CD14-positive monocyte (primary cell): ENCODE results near the gene TIRAP. TPM values are rescaled to one million over a fixed set of nuclear protein-coding genes. Genes with fewer than 3 reads are reported as not detected.
A peak's percentile ranks its signal among the peaks of the same experiment; 100 is the strongest.

Experiments
- DNase-seq, 3 donors: peaks; one replicate each; pipeline ENCODE4 v3.0.0-alpha.2; 2011 to 2022
- H2AFZ ChIP-seq: 2 replicates; pipeline ENCODE4 v1.6.0; 2012; ENCODE audit warnings: mild to moderate bottlenecking, low read depth, low read length, inconsistent platforms; ENCODE audit not compliant: insufficient read depth, poor library complexity, severe bottlenecking
- H3K27ac ChIP-seq, 2 donors: 1 replicate in 1 of 2; 2 replicates in 1 of 2; pipeline ENCODE4 v1.5.1; 2012 to 2013; ENCODE audit warnings: low read length in 2 of 2, control low read depth in 1 of 2, inconsistent platforms in 1 of 2, low read depth in 1 of 2, mild to moderate bottlenecking in 1 of 2
- H3K27me3 ChIP-seq, 2 donors: one replicate each; pipeline versions ENCODE4 v1.6.0 to v1.6.1; 2011 to 2013; ENCODE audit warnings: low read length in 2 of 2; ENCODE audit not compliant: control insufficient read depth in 2 of 2, insufficient read depth in 2 of 2
- H3K36me3 ChIP-seq, 2 donors: replicated peaks in 1 of 2; 1 replicate in 1 of 2; 2 replicates in 1 of 2; pipeline versions ENCODE4 v1.5.1 to v1.6.1; 2012 to 2013; ENCODE audit warnings: low read length in 2 of 2, control low read depth in 1 of 2, inconsistent platforms in 1 of 2, mild to moderate bottlenecking in 1 of 2; ENCODE audit not compliant: insufficient read depth in 2 of 2, control insufficient read depth in 1 of 2
- H3K4me1 ChIP-seq, 2 donors: 1 replicate in 1 of 2; 2 replicates in 1 of 2; pipeline versions ENCODE4 v1.5.1 to v1.6.1; 2012 to 2013; ENCODE audit warnings: low read length in 2 of 2, control low read depth in 1 of 2, inconsistent platforms in 1 of 2, mild to moderate bottlenecking in 1 of 2, moderate library complexity in 1 of 2; ENCODE audit not compliant: insufficient read depth in 2 of 2, control insufficient read depth in 1 of 2
- H3K4me2 ChIP-seq: replicated peaks from 2 replicates; pipeline ENCODE3; 2012; ENCODE audit warnings: low read length, moderate library complexity, mild to moderate bottlenecking; ENCODE audit not compliant: poor library complexity, severe bottlenecking; ENCODE audit errors: extremely low read depth
- H3K4me3 ChIP-seq, 3 experiments: fragments of 200-600 bp in 1 of 3; sonication (generic) in 1 of 3; replicated peaks in 1 of 3; 1 replicate in 2 of 3; 2 replicates in 1 of 3; pipeline ENCODE4 v1.5.1; 2011 to 2013; ENCODE audit warnings: low read length in 3 of 3, mild to moderate bottlenecking in 3 of 3, control low read depth in 2 of 3, low read depth in 2 of 3, inconsistent platforms in 1 of 3, moderate library complexity in 1 of 3
- H3K79me2 ChIP-seq: 2 replicates; pipeline ENCODE4 v1.6.0; 2012; ENCODE audit warnings: mild to moderate bottlenecking, control low read depth, inconsistent platforms, low read length, moderate library complexity; ENCODE audit not compliant: insufficient read depth
- H3K9ac ChIP-seq: 2 replicates; pipeline ENCODE4 v1.6.0; 2017; ENCODE audit warnings: low read length, mild to moderate bottlenecking; ENCODE audit not compliant: insufficient read depth, poor library complexity, severe bottlenecking
- H3K9me3 ChIP-seq, 2 donors: replicated peaks in 1 of 2; 1 replicate in 1 of 2; 2 replicates in 1 of 2; pipeline versions ENCODE4 v1.5.1 to v1.6.1; 2012 to 2013; ENCODE audit warnings: low read length in 2 of 2, control low read depth in 1 of 2; ENCODE audit not compliant: control insufficient read depth in 1 of 2, insufficient read depth in 1 of 2
- H4K20me1 ChIP-seq: 2 replicates; pipeline ENCODE4 v1.6.0; 2012; ENCODE audit warnings: mild to moderate bottlenecking, low read length, control low read depth, moderate library complexity; ENCODE audit not compliant: insufficient read depth
- H3K27ac Mint-ChIP-seq, 7 donors: one replicate each; pipeline ENCODE4 v1.8.0; 2020; ENCODE audit warnings: mild to moderate bottlenecking in 7 of 7, mixed read lengths in 7 of 7, moderate library complexity in 6 of 7, inconsistent platforms in 2 of 7
- H3K27me3 Mint-ChIP-seq, 3 donors: one replicate each; pipeline ENCODE4 v1.8.0; 2021 to 2022; ENCODE audit warnings: low read depth in 3 of 3, mild to moderate bottlenecking in 3 of 3, mixed read lengths in 3 of 3, moderate library complexity in 3 of 3, inconsistent platforms in 1 of 3
- H3K36me3 Mint-ChIP-seq, 2 donors: one replicate each; pipeline ENCODE4 v1.8.0; 2020; ENCODE audit warnings: mixed read lengths in 2 of 2, inconsistent platforms in 1 of 2, mild to moderate bottlenecking in 1 of 2
- H3K4me1 Mint-ChIP-seq: one replicate; pipeline ENCODE4 v1.8.0; 2020; ENCODE audit warnings: mild to moderate bottlenecking, mixed read lengths
- H3K4me3 Mint-ChIP-seq, 2 donors: one replicate each; pipeline ENCODE4 v1.8.0; 2020; ENCODE audit warnings: mild to moderate bottlenecking in 2 of 2, mixed read lengths in 2 of 2, moderate library complexity in 1 of 2
- H3K9me3 Mint-ChIP-seq, 7 donors: one replicate each; pipeline ENCODE4 v1.8.0; 2020 to 2022; ENCODE audit warnings: mixed read lengths in 7 of 7, mild to moderate bottlenecking in 6 of 7, moderate library complexity in 6 of 7, inconsistent platforms in 2 of 7
- CTCF ChIP-seq: fragments of 200-600 bp; IDR thresholded peaks from one replicate; pipeline ENCODE4 v1.8.0; 2022; ENCODE audit warnings: antibody characterized with exemption, mild to moderate bottlenecking
- WGBS: methylation state at CpG from one replicate; pipeline ENCODE4 v1.1.5; 2013; ENCODE audit warnings: missing lambda C conversion rate; ENCODE audit not compliant: insufficient coverage; 5-methylcytosine and 5-hydroxymethylcytosine counted together
- intact Hi-C, 2 donors: fragments of 100-400 bp; cut with micrococcal nuclease; formaldehyde crosslinking; loops; one replicate each; pipeline versions ENCODE4 v1.15.0 to v1.15.1; 2023
- polyA plus RNA-seq, 3 donors: library from polyadenylated mRNA; depleted of rRNA in 1 of 3; unstranded in 2 of 3; stranded (reverse) in 1 of 3; fragments of 300-500 nt in 2 of 3; fragments of >200 nt in 1 of 3; fragmentation: Illumina TruSeq in 2 of 3; gene quantifications; 1 replicate in 2 of 3; 2 replicates in 1 of 3; pipeline ENCODE4 v1.2.3, GENCODE V29; 2012 to 2021

Gene TIRAP
- polyA plus RNA-seq, 3 donors, result 7.0 to 13.8 (median 11.1) TPM

DNA sequence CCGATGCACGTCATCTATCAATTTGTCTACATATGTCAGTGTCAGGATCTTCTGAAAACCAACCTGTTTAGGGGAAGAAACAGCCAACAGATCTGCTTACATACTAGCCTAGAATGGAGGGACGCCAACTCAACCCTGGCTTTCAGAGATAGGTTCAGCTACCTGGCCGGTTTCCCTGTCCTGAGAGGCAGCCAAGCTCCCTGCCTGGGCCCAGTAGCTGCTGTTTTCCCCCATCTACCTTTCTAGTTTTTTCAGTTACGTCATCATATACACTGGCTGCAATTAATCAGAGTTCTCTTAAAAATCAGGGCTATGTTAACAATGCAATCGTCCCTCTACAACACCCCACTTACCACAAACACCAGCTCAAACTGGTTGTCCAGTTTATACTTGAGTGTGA, 15.2 kb upstream of the TIRAP start:
- Mint-ChIP-seq H3K36me3 (peaks cover 53 to 54% of the 10 kb centered on the region in 2 donors), H3K9me3 (no peaks in the 10 kb centered on the region), H3K27me3 (peaks cover 0 to 1% (median 0%) of the 10 kb centered on the region in 3 donors), H3K4me3 (peak overlapping the region; percentile 94 to 95), H3K27ac (peak overlapping the region; percentile 95 to 98 (median 97)), H3K4me1 (peaks cover 18% of the 10 kb centered on the region)
- Histone ChIP-seq H3K36me3 (peaks cover 51 to 52% of the 10 kb centered on the region in 2 donors), H3K9ac (peak overlapping the region; percentile 94), H2AFZ (peak overlapping the region; percentile 76), H3K4me1 (peaks cover 15 to 17% of the 10 kb centered on the region in 2 donors), H3K9me3 (no peaks in the 10 kb centered on the region), H3K27ac (peak overlapping the region in 1 of 2 donors; percentile 99), H3K4me3 (peak overlapping the region; percentile 87 to 93 (median 89)), H3K4me2 (peak overlapping the region; percentile 96), H4K20me1 (peaks cover 16% of the 10 kb centered on the region), H3K27me3 (no peaks in the 10 kb centered on the region), H3K79me2 (peaks cover 43% of the 10 kb centered on the region)
- intact Hi-C loops, result loop anchor here (2.0 to 5.0 kb wide), 3 partner anchors 55 to 675 kb away; partner anchors contain the start of genes FAM118B (in 2 of the 2), RPUSD4 (in 2 of the 2) and STT3A (in 1 of the 2)
- 80% methylated on average over 1 of the region's 6 CpGs for WGBS
- TF ChIP-seq CTCF, result no peak
- DNase-seq, result no peak

DNA sequence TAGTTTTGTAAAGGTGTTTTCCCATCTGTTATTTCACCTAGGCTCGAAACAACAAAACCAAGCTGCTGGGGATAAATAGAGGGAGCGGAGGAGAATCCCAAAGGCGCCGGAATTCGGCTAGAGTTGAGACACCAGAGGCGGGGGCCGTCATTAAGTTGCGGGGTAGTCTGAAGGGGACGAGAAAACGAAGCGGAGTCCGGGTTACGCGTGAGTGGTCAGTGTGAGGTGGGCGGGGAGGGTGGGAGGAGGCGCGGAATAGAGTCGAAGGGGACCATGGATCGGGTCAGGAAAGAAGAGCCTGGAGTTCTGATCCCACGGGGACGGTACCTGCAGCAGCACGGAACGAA, 14.6 kb upstream of the TIRAP start:
- Histone ChIP-seq H3K79me2 (peaks cover 43% of the 10 kb centered on the region), H3K27me3 (no peaks in the 10 kb centered on the region), H3K4me3 (peak overlapping the region; percentile 87 to 93 (median 89)), H4K20me1 (peaks cover 14% of the 10 kb centered on the region), H3K36me3 (peaks cover 51 to 52% of the 10 kb centered on the region in 2 donors), H3K4me2 (peak overlapping the region; percentile 96), H3K9me3 (no peaks in the 10 kb centered on the region), H3K27ac (peak overlapping the region; percentile 74 to 99), H3K4me1 (peaks cover 15 to 17% of the 10 kb centered on the region in 2 donors), H3K9ac (peak overlapping the region; percentile 94), H2AFZ (peak overlapping the region; percentile 76)
- 0% methylated on average over 22 of the region's 23 CpGs for WGBS
- DNase-seq, result no peak
- no peak for TF ChIP-seq CTCF
- H3K36me3 Mint-ChIP-seq, result peaks cover 53 to 54% of the 10 kb centered on the region in 2 donors
- H3K27me3 Mint-ChIP-seq, result peaks cover 0 to 1% (median 0%) of the 10 kb centered on the region in 3 donors
- no peaks in the 10 kb centered on the region for H3K9me3 Mint-ChIP-seq
- H3K4me1 Mint-ChIP-seq, result peaks cover 18% of the 10 kb centered on the region
- H3K4me3 Mint-ChIP-seq, result peak overlapping the region; percentile 94 to 95
- intact Hi-C loops, result loop anchor here (2.0 to 5.0 kb wide), 3 partner anchors 56 to 676 kb away; partner anchors contain the start of genes FAM118B (in 2 of the 2), RPUSD4 (in 2 of the 2) and STT3A (in 1 of the 2)
- H3K27ac Mint-ChIP-seq, result peak overlapping the region; percentile 95 to 98 (median 97)
